Right lobe of liver (tissue), 6 donors: ENCODE measurements around the gene AKAP13. TPM values are rescaled to one million over a fixed set of nuclear protein-coding genes. Genes with fewer than 3 reads are reported as not detected.

Experiments
- ATAC-seq, 4 donors: fragments of 200-7000 bp; cut with Tn5 transposase; one replicate each; pipeline ENCODE4 v1.9.1; 2020; ENCODE audit warnings: mild to moderate bottlenecking in 4 of 4, moderate library complexity in 4 of 4
- DNase-seq, 3 donors: peaks; one replicate each; pipeline ENCODE4 v3.0.0-alpha.2; 2020
- H3K27ac ChIP-seq, 3 donors: fragments of 200-600 bp; one replicate each; pipeline ENCODE4 v1.8.0; 2022
- H3K27me3 ChIP-seq, 2 donors: fragments of 200-600 bp; one replicate each; pipeline ENCODE4 v1.8.0; 2022
- H3K36me3 ChIP-seq, 4 donors: fragments of 200-600 bp; sonication (generic) in 1 of 4; one replicate each; pipeline versions ENCODE4 v1.5.1 to v1.8.0; 2017 to 2022; ENCODE audit warnings: control low read depth in 1 of 4
- H3K4me1 ChIP-seq, 4 donors: fragments of 200-600 bp; sonication (generic) in 1 of 4; one replicate each; pipeline versions ENCODE4 v1.5.1 to v1.8.0; 2017 to 2022; ENCODE audit warnings: control low read depth in 1 of 4
- H3K4me3 ChIP-seq, 3 donors: fragments of 200-600 bp; one replicate each; pipeline ENCODE4 v1.8.0; 2022
- H3K9me3 ChIP-seq, 4 donors: fragments of 200-600 bp; sonication (generic) in 1 of 4; one replicate each; pipeline versions ENCODE4 v1.5.1 to v1.8.0; 2017 to 2022; ENCODE audit warnings: control low read depth in 1 of 4
- POLR2A ChIP-seq: fragments of 450-650 bp; IDR thresholded peaks from one replicate; pipeline ENCODE4 v1.6.1; 2017; ENCODE audit warnings: antibody characterized with exemption, mild to moderate bottlenecking
- WGBS: methylation state at CpG from one replicate; pipeline ENCODE4 v1.1.6; 2018; ENCODE audit warnings: low coverage, low lambda C conversion rate; ENCODE audit not compliant: insufficient coverage; ENCODE audit errors: missing lambda C conversion rate; 5-methylcytosine and 5-hydroxymethylcytosine counted together
- intact Hi-C, 2 donors: fragments of 100-400 bp; cut with DNase I; formaldehyde crosslinking; loops; one replicate each; pipeline versions ENCODE4 v1.11.2 to v1.14.1; 2022
- total RNA-seq, 6 experiments: library from RNA; depleted of rRNA in 2 of 6; stranded (reverse); fragments of >200 nt in 2 of 6; fragmentation: NEBNext Ultra II Directional in 3 of 6; extraction: Animal tissue kit (Norgen Biotek cat#: 25700) in 3 of 6; gene quantifications; one replicate each; pipeline versions ENCODE4 v1.1.0 to v1.2.4, GENCODE V29; 2016 to 2023
- TF ChIP-seq, protein P1 (sequence below), 4 donors: fragments of 200-600 bp in 3 of 4; fragments of 450-650 bp in 1 of 4; IDR thresholded peaks; one replicate each; pipeline versions ENCODE4 v1.5.1 to v1.8.0; 2016 to 2022; ENCODE audit warnings: antibody characterized with exemption in 4 of 4, mild to moderate bottlenecking in 2 of 4
- donor health status: DM: no; HTN: yes; CAD: no.
- donor health status: DM: no; HTN: no; CAD: no.
- donor health status: DM: no; HTN: no; CAD: no.
- donor health status: DM: no; HTN: yes; CAD: no.
- donor health status: DM: no; HTN: yes; CAD: no.

AKAP13 gene
- total RNA-seq, 6 experiments from 2014 or later = 50.1 to 73.1 (median 63.9) TPM

DNA sequence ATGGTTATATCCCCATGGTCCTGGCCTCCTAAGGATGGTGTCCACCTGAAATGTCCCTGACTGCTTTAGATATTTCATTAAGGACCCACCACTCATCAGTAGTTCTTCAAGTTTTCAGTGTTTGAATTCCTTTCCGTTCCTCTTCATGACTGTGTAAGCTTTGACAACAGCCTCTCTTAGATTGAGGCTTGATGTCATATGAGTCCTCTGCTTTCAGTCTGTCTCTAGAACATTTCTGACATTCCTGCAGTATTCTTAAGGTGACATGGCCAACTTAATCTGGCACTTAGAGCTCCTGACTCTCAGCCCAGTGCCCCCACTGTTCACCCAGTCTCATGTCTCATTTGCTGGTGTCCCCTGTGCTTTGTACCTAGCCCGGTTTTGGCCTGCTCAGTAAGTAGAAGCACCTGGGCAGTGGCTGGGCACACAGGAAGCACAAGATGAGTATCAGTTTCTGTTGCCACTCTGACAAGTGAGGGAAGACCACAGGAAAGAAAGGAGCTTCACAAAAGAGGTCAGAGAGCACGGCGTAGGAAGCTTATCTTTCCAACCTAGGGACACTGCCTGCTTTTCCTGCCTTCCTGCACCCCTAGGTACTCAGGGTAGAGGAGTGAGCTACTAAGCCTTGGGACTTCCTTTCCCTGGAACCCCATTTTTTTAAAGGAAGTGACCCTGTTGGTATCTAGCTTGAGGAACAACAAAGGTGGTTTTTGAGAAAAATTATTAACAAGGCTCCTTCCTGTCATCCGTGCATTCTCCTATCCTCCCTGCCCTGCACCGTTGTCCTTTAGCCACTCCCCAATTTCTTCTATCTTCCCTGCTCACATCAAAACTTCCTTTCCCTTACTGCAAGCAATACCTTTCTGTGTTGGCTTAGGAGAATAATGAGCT, 311.2 kb downstream of the AKAP13 start:
- H3K4me3 ChIP-seq = no peak overlapping the region
- H3K27me3 ChIP-seq = no peaks in the 10 kb centered on the region
- WGBS = 42% methylated on average over 6 of the region's 6 CpGs
- ATAC-seq (peak in 2 of 4 donors; percentile 4 to 5), DNase-seq (no peak)
- H3K27ac ChIP-seq = peak overlapping the region; percentile 16 to 60 (median 59)
- intact Hi-C loops = no loop called here
- H3K4me1 ChIP-seq = no peaks in the 10 kb centered on the region
- no peaks in the 10 kb centered on the region for H3K9me3 ChIP-seq
- TF ChIP-seq, protein P1, sequence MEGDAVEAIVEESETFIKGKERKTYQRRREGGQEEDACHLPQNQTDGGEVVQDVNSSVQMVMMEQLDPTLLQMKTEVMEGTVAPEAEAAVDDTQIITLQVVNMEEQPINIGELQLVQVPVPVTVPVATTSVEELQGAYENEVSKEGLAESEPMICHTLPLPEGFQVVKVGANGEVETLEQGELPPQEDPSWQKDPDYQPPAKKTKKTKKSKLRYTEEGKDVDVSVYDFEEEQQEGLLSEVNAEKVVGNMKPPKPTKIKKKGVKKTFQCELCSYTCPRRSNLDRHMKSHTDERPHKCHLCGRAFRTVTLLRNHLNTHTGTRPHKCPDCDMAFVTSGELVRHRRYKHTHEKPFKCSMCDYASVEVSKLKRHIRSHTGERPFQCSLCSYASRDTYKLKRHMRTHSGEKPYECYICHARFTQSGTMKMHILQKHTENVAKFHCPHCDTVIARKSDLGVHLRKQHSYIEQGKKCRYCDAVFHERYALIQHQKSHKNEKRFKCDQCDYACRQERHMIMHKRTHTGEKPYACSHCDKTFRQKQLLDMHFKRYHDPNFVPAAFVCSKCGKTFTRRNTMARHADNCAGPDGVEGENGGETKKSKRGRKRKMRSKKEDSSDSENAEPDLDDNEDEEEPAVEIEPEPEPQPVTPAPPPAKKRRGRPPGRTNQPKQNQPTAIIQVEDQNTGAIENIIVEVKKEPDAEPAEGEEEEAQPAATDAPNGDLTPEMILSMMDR (IDR thresholded peaks at IDR 0.05) = no peak
- no peak for TF ChIP-seq POLR2A
- peaks cover 0 to 34% (median 9%) of the 10 kb centered on the region in 4 donors for H3K36me3 ChIP-seq

DNA sequence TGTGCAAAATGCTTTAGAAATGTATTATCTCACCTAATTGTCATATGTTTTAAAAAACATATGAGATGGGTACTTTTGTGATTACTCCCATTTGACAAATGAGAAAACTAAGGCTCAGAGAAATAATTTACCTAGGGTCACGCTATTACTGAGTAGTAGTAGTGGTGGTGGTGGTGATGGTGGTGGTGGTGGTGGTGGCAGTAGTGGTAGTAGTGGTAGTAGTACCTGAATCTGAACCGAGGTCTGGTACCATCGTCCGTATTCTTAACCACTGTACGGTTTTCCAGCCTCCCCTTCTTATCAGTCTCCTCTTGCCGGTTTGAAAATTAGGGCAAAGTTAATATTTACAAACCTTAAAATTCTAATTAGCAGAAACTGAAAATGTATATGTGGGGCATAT, 311.9 kb downstream of the AKAP13 start:
- Histone ChIP-seq H3K9me3 (no peaks in the 10 kb centered on the region), H3K4me3 (no peak overlapping the region), H3K27ac (no peak overlapping the region), H3K27me3 (no peaks in the 10 kb centered on the region), H3K4me1 (no peaks in the 10 kb centered on the region), H3K36me3 (peaks cover 0 to 30% (median 9%) of the 10 kb centered on the region in 4 donors)
- TF ChIP-seq POLR2A = no peak
- TF ChIP-seq, protein P1 (IDR thresholded peaks at IDR 0.05) = no peak
- ATAC-seq = no peak
- no peak for DNase-seq
- intact Hi-C loops = no loop called here
- 69% methylated on average over 6 of the region's 6 CpGs for WGBS

DNA sequence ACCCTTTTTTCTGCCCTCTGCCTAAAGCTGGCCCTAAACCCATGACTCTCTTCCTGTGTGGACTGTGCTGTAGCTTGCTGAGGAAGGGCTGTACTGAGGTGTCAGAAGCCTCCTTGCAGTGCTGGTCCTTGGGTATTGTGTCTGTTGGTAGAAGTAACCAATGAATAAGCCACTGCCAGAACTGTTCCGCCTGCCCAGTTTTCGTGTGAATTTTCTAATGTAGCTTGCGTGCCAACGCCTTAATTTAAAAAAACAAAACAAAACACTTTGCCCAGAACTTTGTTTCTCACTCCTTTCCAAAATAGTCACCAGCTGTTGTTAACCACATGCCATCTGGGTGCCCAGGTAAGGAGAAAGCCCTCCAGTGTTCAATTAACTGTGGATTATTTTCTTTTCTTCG, 312.5 kb downstream of the AKAP13 start:
- DNase-seq (no peak), ATAC-seq (peak; percentile 36 to 58 (median 44))
- TF ChIP-seq, protein P1 (IDR thresholded peaks at IDR 0.05) = no peak
- TF ChIP-seq POLR2A = no peak
- Histone ChIP-seq H3K4me1 (no peaks in the 10 kb centered on the region), H3K36me3 (peaks cover 0 to 30% (median 9%) of the 10 kb centered on the region in 4 donors), H3K27me3 (no peaks in the 10 kb centered on the region), H3K27ac (no peak overlapping the region), H3K4me3 (no peak overlapping the region), H3K9me3 (no peaks in the 10 kb centered on the region)
- intact Hi-C loops = no loop called here
- WGBS = 43% methylated on average over 2 of the region's 5 CpGs

DNA sequence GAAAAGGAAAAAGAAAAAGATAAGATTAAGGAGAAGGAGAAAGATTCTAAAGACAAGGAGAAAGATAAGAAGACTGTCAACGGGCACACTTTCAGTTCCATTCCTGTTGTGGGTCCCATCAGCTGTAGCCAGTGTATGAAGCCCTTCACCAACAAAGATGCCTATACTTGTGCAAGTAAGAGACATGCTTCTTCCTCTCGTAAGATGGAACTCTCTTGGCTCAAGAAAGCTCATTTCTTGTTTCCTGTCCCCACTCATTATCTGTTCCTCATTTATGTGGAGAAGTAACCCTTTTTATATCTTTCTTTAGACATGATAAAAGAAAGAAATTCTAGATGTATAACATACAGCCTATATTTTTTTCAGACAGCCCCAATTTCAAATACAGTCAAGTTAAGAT, 312.9 kb downstream of the AKAP13 start:
- intact Hi-C loops = no loop called here
- Histone ChIP-seq H3K36me3 (peaks cover 0 to 30% (median 9%) of the 10 kb centered on the region in 4 donors), H3K27ac (no peak overlapping the region), H3K27me3 (no peaks in the 10 kb centered on the region), H3K4me3 (no peak overlapping the region), H3K4me1 (no peaks in the 10 kb centered on the region), H3K9me3 (no peaks in the 10 kb centered on the region)
- TF ChIP-seq, protein P1 (IDR thresholded peaks at IDR 0.05) = no peak
- TF ChIP-seq POLR2A = no peak
- 32% methylated on average over 2 of the region's 2 CpGs for WGBS
- peak in 1 of 4 donors; percentile 27 for ATAC-seq
- DNase-seq = no peak
